ENCODE results near the gene DGKB.

DGKB gene

GRCh38 chr7:14430926-14431325 is 471.6 kb downstream of the DGKB start:
- no peak for TF ChIP-seq CTCF (IDR thresholded peaks at IDR 0.05)
- Histone ChIP-seq H3K27ac (no peak overlapping the region), H3K4me3 (no peak overlapping the region)
- no peak for DNase-seq (ENCODE audit: low spot score)

DNA sequence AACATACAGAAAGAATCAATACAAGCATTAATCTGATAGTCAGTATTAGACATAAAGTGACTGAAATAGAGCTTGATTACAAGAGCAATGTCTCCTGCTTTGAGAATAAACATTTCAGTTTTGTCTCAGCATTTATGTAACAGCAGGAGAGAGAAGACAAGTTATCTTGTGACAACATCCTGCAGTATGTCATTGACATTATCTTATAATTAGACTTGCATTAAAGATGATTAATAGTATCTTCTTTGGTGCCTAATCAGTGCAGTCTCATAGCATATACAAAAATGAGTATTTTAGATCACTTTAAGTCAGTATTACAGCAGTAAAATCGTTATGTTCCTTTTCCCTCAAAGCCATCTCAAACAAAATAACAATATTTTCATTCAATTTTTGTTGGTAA is 477.0 kb downstream of the DGKB start:
- no peak overlapping the region for H3K27ac ChIP-seq
- H3K4me3 ChIP-seq = no peak overlapping the region
- no peak for TF ChIP-seq CTCF (IDR thresholded peaks at IDR 0.05)
- no peak for DNase-seq (ENCODE audit: low spot score)

GRCh38 chr7:14424675-14425074 is 477.9 kb downstream of the DGKB start:
- Histone ChIP-seq H3K27ac (no peak overlapping the region), H3K4me3 (no peak overlapping the region)
- no peak for TF ChIP-seq CTCF (IDR thresholded peaks at IDR 0.05)
- no peak for DNase-seq (ENCODE audit: low spot score)

DNA sequence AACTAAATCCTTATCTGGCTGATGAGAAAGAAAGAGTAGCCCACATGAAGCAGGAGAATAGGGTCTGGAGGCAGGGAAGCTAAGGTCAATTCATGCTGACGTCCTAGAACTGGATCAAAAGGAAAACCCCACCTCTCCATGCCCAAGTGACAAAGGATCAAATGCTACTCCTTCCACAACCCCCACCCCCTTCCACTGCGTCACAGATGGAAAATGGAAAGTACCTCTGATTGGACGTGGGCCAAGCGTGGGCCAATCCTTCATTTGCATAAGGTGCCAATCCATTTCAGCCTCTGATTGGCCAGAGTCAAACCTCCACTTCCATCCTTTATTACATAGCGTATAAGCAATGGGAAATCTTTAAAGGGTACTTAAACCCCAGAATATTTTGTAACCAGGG is 481.8 kb downstream of the DGKB start:
- H3K4me3 ChIP-seq = no peak overlapping the region
- TF ChIP-seq CTCF (IDR thresholded peaks at IDR 0.05) = no peak
- DNase-seq (ENCODE audit: low spot score) = no peak

GRCh38 chr7:14419531-14419930 is 483.0 kb downstream of the DGKB start:
- H3K4me3 ChIP-seq = no peak overlapping the region
- no peak overlapping the region for H3K27ac ChIP-seq
- no peak for TF ChIP-seq CTCF (IDR thresholded peaks at IDR 0.05)
- DNase-seq (ENCODE audit: low spot score) = no peak

More for the DNA sequence above, 481.8 kb downstream of the DGKB start:
- H3K27ac ChIP-seq = no peak overlapping the region

DNA sequence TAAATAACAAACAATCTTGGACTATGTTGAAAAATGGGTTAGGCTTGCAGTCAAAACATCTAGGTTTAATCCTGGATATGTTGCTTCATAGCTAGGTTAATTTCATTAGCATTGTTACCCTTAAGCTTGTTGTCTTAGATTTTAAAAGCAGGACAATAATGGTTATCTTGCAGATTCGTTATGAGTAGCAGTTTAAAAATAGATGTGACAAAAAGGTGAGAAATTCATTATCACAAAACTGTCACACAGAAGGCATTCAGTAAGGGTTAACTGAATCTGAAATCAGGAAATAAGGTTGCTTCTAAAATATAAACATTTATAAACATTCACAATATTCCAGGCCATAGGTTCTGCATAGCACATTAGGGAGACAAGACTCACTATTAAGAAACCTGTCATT is 483.9 kb downstream of the DGKB start:
- H3K27ac ChIP-seq = no peak overlapping the region
- H3K4me3 ChIP-seq = no peak overlapping the region
- no peak for TF ChIP-seq CTCF (IDR thresholded peaks at IDR 0.05)
- no peak for DNase-seq (ENCODE audit: low spot score)

- no peak for TF ChIP-seq CTCF (IDR thresholded peaks at IDR 0.05)
- Histone ChIP-seq H3K4me3 (no peak overlapping the region), H3K27ac (no peak overlapping the region)
- no peak for DNase-seq (ENCODE audit: low spot score)
Measured at GRCh38 chr7:14414274-14414986, 488.1 kb downstream of the DGKB start.
